Osteocyte (in vitro differentiated cells): ENCODE measurements around the gene SCGB1A1. TPM values are rescaled to one million over a fixed set of nuclear protein-coding genes. Genes with fewer than 3 reads are reported as not detected.
A peak's percentile ranks its signal among the peaks of the same experiment; 100 is the strongest.
"Not testable (repeated sequence)": the region's sequence is repeated elsewhere in the genome, so short reads cannot be mapped to it uniquely, and the experiment has no call there.

ENCODE experiments used
- DNase-seq: peaks from one replicate; pipeline ENCODE4 v3.0.0; 2021; ENCODE audit warnings: mixed read lengths; ENCODE audit not compliant: unreplicated experiment; ENCODE audit errors: extremely low spot score
- H3K27ac Mint-ChIP-seq: one replicate; pipeline ENCODE4 v1.8.0; 2021; ENCODE audit warnings: mild to moderate bottlenecking, mixed read lengths; ENCODE audit not compliant: unreplicated experiment
- H3K27me3 Mint-ChIP-seq: one replicate; pipeline ENCODE4 v1.8.0; 2021; ENCODE audit warnings: mixed read lengths; ENCODE audit not compliant: unreplicated experiment
- H3K36me3 Mint-ChIP-seq: one replicate; pipeline ENCODE4 v1.8.0; 2021; ENCODE audit warnings: mixed read lengths; ENCODE audit not compliant: unreplicated experiment
- H3K4me1 Mint-ChIP-seq: one replicate; pipeline ENCODE4 v1.8.0; 2021; ENCODE audit warnings: mixed read lengths; ENCODE audit not compliant: unreplicated experiment
- H3K4me3 Mint-ChIP-seq: one replicate; pipeline ENCODE4 v1.8.0; 2021; ENCODE audit warnings: mild to moderate bottlenecking, moderate library complexity, mixed read lengths; ENCODE audit not compliant: unreplicated experiment
- H3K9me3 Mint-ChIP-seq: one replicate; pipeline ENCODE4 v1.8.0; 2021; ENCODE audit warnings: mixed read lengths; ENCODE audit not compliant: unreplicated experiment
- total RNA-seq: library from RNA; stranded (reverse); gene quantifications from 2 replicates; pipeline ENCODE4 v1.2.1, GENCODE V29; 2021
- TF ChIP-seq, protein P1 (sequence below): fragments of 200-600 bp; sonication (generic); IDR thresholded peaks from 2 replicates; pipeline ENCODE4 v1.5.0; 2021; ENCODE audit warnings: antibody characterized with exemption, mild to moderate bottlenecking, moderate library complexity

SCGB1A1 gene
- total RNA-seq, 1 donor from 2014 or later: not detected

GRCh38 chr11:62378459-62379063, 40.3 kb upstream of the SCGB1A1 start:
- not testable (repeated sequence) for H3K36me3 Mint-ChIP-seq, DNase-seq, H3K4me3 Mint-ChIP-seq, H3K4me1 Mint-ChIP-seq, H3K27me3 Mint-ChIP-seq, H3K9me3 Mint-ChIP-seq, H3K27ac Mint-ChIP-seq
- TF ChIP-seq, protein P1, sequence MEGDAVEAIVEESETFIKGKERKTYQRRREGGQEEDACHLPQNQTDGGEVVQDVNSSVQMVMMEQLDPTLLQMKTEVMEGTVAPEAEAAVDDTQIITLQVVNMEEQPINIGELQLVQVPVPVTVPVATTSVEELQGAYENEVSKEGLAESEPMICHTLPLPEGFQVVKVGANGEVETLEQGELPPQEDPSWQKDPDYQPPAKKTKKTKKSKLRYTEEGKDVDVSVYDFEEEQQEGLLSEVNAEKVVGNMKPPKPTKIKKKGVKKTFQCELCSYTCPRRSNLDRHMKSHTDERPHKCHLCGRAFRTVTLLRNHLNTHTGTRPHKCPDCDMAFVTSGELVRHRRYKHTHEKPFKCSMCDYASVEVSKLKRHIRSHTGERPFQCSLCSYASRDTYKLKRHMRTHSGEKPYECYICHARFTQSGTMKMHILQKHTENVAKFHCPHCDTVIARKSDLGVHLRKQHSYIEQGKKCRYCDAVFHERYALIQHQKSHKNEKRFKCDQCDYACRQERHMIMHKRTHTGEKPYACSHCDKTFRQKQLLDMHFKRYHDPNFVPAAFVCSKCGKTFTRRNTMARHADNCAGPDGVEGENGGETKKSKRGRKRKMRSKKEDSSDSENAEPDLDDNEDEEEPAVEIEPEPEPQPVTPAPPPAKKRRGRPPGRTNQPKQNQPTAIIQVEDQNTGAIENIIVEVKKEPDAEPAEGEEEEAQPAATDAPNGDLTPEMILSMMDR: peak; percentile 64

DNA sequence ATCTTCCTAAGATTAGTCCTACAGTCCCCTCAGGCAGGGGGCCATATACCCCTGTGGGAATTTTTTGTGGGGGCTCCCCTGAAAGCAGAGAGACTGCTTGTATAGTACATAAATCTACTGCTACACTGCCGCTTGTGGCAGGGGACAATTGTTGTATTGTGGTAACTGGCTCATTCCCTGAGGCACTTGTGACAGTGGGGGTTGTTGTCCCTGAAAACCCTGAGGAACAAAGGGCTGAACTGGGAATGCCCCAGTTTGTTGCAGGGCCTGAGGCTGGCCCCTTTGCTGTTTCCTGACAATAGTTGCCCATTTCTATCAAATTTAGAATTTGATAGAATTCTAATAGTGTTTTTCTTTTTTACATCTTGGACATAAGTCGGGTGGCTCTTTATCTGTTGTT, 39.2 kb upstream of the SCGB1A1 start:
- not testable (repeated sequence) for H3K9me3 Mint-ChIP-seq, H3K4me1 Mint-ChIP-seq, DNase-seq, H3K4me3 Mint-ChIP-seq, H3K27me3 Mint-ChIP-seq, H3K27ac Mint-ChIP-seq, H3K36me3 Mint-ChIP-seq

- not testable (repeated sequence) for H3K4me3 Mint-ChIP-seq, H3K4me1 Mint-ChIP-seq, DNase-seq, H3K27ac Mint-ChIP-seq, H3K27me3 Mint-ChIP-seq, H3K9me3 Mint-ChIP-seq, H3K36me3 Mint-ChIP-seq
- TF ChIP-seq, protein P1: peak; percentile 84
Observed at GRCh38 chr11:62380821-62381245, 38.0 kb upstream of the SCGB1A1 start.

DNA sequence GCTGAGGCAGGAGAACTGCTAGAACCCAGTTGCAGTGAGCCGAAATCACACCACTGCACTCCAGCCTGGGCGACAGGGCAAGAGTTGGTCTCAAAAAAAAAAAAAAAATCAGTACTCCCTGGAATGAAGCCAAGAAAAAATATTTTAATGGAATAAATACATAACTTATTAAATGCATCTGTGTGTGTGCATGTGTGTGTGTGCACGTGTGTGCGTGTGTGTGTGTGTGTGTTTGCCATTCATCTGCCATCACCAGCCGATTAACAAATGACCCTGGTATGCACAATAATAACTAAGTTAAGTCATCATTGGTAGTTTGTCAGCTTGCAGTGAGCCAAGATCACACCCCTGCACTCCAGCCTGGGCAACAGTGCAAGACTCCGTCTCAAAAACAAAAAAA, 35.0 kb upstream of the SCGB1A1 start:
- no peaks in the 10 kb centered on the region for H3K9me3 Mint-ChIP-seq

GRCh38 chr11:62386083-62386482, 32.8 kb upstream of the SCGB1A1 start:
- not testable (repeated sequence) for H3K4me3 Mint-ChIP-seq, H3K27ac Mint-ChIP-seq, H3K9me3 Mint-ChIP-seq, H3K27me3 Mint-ChIP-seq, H3K4me1 Mint-ChIP-seq, DNase-seq, H3K36me3 Mint-ChIP-seq

More for the DNA sequence above, 35.0 kb upstream of the SCGB1A1 start:
- DNase-seq: no peak
- Mint-ChIP-seq H3K27ac (no peak overlapping the region), H3K4me1 (peaks cover 7% of the 10 kb centered on the region), H3K4me3 (no peak overlapping the region), H3K27me3 (peaks cover 7% of the 10 kb centered on the region), H3K36me3 (no peaks in the 10 kb centered on the region)
- TF ChIP-seq, protein P1: no peak

- no peaks in the 10 kb centered on the region for H3K9me3 Mint-ChIP-seq
- H3K4me3 Mint-ChIP-seq: no peak overlapping the region
- H3K27me3 Mint-ChIP-seq: no peaks in the 10 kb centered on the region
- no peak overlapping the region for H3K27ac Mint-ChIP-seq
- TF ChIP-seq, protein P1: no peak
- H3K4me1 Mint-ChIP-seq: no peaks in the 10 kb centered on the region
- no peaks in the 10 kb centered on the region for H3K36me3 Mint-ChIP-seq
- no peak for DNase-seq
Observed at GRCh38 chr11:62387381-62387780, 31.5 kb upstream of the SCGB1A1 start.
